ENCODE results near the gene HMGXB3.

DNA sequence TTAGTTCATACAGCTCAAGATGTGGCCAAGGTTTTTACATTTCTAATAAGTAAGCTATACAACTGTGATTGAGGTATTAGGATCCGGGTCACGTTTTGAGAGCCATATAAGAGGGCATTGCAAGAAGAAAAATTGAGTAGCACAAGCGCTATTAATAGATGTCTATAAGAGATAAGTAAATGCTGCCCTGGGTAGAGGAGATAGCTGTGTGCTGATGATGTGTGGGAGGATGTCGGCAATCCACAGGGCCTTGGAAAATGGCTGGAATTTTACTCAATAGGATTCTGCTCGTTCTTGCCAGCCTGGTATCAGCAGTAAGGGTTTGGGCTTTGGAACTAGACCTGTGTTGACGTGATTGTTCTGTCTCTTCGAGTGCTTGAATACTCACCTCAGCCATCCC, 44.2 kb downstream of the HMGXB3 start:
- TF ChIP-seq, protein P1, sequence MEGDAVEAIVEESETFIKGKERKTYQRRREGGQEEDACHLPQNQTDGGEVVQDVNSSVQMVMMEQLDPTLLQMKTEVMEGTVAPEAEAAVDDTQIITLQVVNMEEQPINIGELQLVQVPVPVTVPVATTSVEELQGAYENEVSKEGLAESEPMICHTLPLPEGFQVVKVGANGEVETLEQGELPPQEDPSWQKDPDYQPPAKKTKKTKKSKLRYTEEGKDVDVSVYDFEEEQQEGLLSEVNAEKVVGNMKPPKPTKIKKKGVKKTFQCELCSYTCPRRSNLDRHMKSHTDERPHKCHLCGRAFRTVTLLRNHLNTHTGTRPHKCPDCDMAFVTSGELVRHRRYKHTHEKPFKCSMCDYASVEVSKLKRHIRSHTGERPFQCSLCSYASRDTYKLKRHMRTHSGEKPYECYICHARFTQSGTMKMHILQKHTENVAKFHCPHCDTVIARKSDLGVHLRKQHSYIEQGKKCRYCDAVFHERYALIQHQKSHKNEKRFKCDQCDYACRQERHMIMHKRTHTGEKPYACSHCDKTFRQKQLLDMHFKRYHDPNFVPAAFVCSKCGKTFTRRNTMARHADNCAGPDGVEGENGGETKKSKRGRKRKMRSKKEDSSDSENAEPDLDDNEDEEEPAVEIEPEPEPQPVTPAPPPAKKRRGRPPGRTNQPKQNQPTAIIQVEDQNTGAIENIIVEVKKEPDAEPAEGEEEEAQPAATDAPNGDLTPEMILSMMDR (conservative IDR thresholded peaks at IDR 0.05 in 1 of 2, IDR thresholded peaks at IDR 0.05 in 1 of 2; ENCODE audit: extremely low read depth in 1 of 2, insufficient read depth in 1 of 2, low read depth in 1 of 2, low read length in 2 of 2), result no peak
- no peak for TF ChIP-seq EZH2 (IDR thresholded peaks at IDR 0.05; ENCODE audit: borderline replicate concordance, low read length)

All from mammary epithelial cell (primary cell).